SK-N-MC (cell line): ENCODE measurements around the gene NEURL4.
"Not testable (repeated sequence)": the region's sequence is repeated elsewhere in the genome, so short reads cannot be mapped to it uniquely, and the experiment has no call there.

ENCODE experiments used
- DNase-seq: peaks from one replicate; pipeline ENCODE4 v3.0.0-alpha.2; 2011; ENCODE audit warnings: low read depth, low spot score
- H3K27ac ChIP-seq: fragments of 200-600 bp; sonication (generic); 2 replicates; pipeline ENCODE4 v1.5.1; 2016; ENCODE audit warnings: mixed run types
- H3K36me3 ChIP-seq: fragments of 200-600 bp; sonication (generic); 2 replicates; pipeline ENCODE4 v1.6.1; 2017; ENCODE audit warnings: antibody characterized with exemption, low read length, mixed read lengths; ENCODE audit not compliant: insufficient read depth
- H3K4me3 ChIP-seq: fragments of 200-600 bp; sonication (generic); 2 replicates; pipeline ENCODE4 v1.5.1; 2016
- H3K9ac ChIP-seq: fragments of 200-600 bp; sonication (generic); 2 replicates; pipeline ENCODE4 v1.8.0; 2017; ENCODE audit warnings: mixed run types, mixed read lengths; ENCODE audit not compliant: insufficient read length
- H3K9me3 ChIP-seq: fragments of 200-600 bp; sonication (generic); 2 replicates; pipeline ENCODE4 v1.6.1; 2017; ENCODE audit warnings: low read depth, mild to moderate bottlenecking, antibody characterized with exemption, low read length, moderate library complexity, mixed read lengths
- EZH2 ChIP-seq: fragments of 200-600 bp; sonication (generic); IDR thresholded peaks from one replicate; pipeline ENCODE4 v1.6.1; 2017; ENCODE audit warnings: antibody characterized with exemption
- FOXP2 ChIP-seq: optimal IDR thresholded peaks from 2 replicates; pipeline ENCODE3; 2011; ENCODE audit warnings: mild to moderate bottlenecking, moderate library complexity; ENCODE audit not compliant: insufficient read depth; ENCODE audit errors: extremely low read length, control extremely low read depth
- POLR2AphosphoS5 ChIP-seq: IDR thresholded peaks from 2 replicates; pipeline ENCODE4 v1.6.1; 2012; ENCODE audit warnings: mild to moderate bottlenecking, low read depth, low read length, borderline replicate concordance

The NEURL4 gene

DNA sequence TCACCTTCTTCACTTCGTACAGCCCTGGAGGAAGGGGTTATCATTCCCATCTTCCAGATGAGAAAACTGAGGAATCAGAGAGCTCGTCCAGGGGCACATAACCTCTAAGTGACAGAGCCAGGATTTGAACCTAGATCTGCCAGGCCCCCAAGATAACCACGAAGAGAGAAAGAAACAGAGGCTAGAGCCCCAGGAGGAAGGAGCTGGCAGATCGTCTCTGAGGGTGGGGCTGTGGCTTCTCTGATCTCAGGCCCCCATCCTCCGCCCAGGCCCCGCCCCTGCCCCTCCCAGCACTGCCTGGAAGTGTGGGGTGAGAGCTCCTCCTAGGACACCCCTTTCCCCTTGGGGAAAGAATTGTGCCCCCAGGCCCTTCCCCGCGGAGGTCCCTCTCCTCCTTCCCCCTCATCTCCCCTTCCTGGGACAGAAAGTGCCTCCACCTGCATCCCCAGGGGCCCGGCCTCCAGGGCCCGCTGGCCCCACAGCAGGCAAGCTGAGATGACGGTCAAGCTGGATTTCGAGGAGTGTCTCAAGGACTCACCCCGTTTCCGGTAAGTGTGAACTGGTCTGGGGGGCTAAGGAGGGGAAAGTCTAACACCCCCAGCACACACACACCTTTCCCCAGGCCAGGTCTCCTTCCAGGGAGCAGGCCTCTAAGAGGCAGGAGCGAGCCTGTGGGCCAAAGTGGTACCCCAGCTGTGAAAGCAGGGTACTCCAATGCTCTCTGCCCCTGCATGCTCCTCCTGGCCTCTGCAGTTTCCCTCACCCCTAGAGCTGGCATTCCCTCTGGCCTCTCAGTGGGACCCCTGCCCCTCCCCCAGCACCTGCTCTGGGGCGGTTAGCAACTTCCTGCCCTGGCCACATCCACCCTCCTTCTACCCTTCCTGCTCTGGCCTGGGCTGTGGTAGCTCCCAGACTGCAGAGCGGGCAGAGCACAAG is 7.4 kb upstream of the NEURL4 start, which contains the start of gene ACAP1:
TSS of gene ACAP1 (plus strand) at position 290 of the 936 bp plus-strand sequence. CDS start at position 496, 206 bp downstream.
- no peak within 1 kb of the TSS for H3K9ac ChIP-seq
- no peak within 1 kb of the TSS for H3K4me3 ChIP-seq
- DNase-seq: no peak
- H3K9me3 ChIP-seq: no peaks in the 10 kb centered on the region
- TF ChIP-seq POLR2AphosphoS5 (no peak), EZH2 (no peak), FOXP2 (no peak)
- no peak within 1 kb of the TSS for H3K27ac ChIP-seq
- H3K36me3 ChIP-seq: no peaks in the 10 kb centered on the region

GRCh38 chr17:7335765-7336164 is 6.6 kb upstream of the NEURL4 start:
- H3K27ac ChIP-seq, H3K9ac ChIP-seq, H3K9me3 ChIP-seq, H3K36me3 ChIP-seq, DNase-seq, H3K4me3 ChIP-seq: not testable (repeated sequence)

DNA sequence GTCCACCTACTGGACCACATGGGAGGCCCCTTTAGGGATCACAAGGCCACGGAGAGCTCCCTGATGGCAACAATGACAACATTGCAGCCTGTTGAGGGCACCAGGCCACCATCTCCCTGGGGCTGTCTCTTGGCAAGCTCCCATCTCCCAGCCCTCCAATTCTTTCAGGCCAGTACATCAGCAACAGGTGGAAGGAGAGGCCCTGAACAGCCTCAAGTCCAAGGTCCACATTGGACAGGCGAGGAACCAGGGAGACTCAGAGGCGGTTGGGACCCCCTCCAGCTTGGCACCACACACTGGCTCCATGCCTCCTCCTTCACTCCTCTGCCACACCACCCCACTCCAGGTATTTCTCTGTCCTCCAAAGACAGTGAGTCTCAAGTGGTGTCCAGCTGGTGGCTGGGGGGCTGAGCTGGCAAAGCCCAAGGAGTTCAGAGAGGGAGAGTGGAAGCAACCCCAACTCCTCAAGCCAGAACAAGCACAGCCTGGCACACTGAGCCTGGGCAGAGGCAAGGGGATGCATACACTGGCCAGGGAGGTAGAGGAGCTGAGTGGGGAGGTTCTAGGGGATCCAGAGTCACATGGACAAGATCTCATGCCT is 5.9 kb upstream of the NEURL4 start:
- no peaks in the 10 kb centered on the region for H3K36me3 ChIP-seq
- no peaks in the 10 kb centered on the region for H3K9me3 ChIP-seq
- TF ChIP-seq EZH2: no peak
- TF ChIP-seq FOXP2: no peak
- TF ChIP-seq POLR2AphosphoS5: no peak
- H3K9ac ChIP-seq: no peak overlapping the region
- H3K27ac ChIP-seq: no peak overlapping the region
- DNase-seq: no peak
- H3K4me3 ChIP-seq: no peak overlapping the region

DNA sequence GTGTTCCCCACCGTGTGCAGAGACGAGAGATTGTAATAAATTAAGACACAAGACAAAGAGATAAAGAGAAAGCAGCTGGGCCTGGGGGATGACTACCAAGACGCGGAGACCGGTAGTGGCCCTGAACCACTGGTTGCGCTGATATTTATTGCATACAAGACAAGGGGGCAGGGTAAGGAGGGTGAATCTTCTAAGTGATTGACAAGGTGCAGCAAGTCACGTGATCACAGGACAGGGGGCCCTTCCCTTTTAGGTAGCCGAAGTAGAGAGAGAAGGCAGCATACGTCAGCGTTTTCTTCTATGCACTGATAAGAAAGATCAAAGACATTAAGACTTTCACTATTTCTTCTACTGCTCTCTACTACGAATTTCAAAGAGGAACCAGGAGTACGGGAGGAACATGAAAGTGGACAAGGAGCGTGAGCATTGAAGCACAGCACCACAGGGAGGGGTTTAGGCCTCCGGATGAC is 3.5 kb upstream of the NEURL4 start:
- not testable (repeated sequence) for H3K9ac ChIP-seq

DNA sequence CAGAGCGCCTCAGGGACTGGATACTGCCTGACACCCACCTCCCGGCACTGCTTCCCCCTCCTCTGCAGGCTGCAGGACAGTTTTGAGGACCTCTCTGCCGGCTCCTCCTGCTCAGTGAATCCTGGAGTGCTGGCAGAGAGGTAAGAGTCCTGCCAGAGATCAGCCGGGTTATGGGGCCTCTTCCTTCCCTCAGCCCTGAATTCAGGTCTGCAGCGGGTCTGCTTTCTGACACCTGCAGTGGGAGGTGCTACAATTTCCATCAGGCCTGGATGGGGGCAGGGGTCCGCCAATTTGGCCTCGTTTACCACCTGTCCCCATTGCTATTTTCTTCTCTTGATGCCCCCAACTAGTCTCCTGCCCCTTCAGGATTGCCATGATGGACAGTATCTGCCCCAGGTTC is 3.0 kb upstream of the NEURL4 start:
- no peak for DNase-seq
- TF ChIP-seq POLR2AphosphoS5 (no peak), FOXP2 (no peak), EZH2 (no peak)
- no peak overlapping the region for H3K27ac ChIP-seq
- no peak overlapping the region for H3K9ac ChIP-seq
- H3K4me3 ChIP-seq: no peak overlapping the region
- H3K36me3 ChIP-seq: no peaks in the 10 kb centered on the region
- H3K9me3 ChIP-seq: no peaks in the 10 kb centered on the region

More for the DNA sequence above, 3.5 kb upstream of the NEURL4 start:
- DNase-seq, H3K9me3 ChIP-seq, H3K4me3 ChIP-seq, H3K27ac ChIP-seq, H3K36me3 ChIP-seq: not testable (repeated sequence)

DNA sequence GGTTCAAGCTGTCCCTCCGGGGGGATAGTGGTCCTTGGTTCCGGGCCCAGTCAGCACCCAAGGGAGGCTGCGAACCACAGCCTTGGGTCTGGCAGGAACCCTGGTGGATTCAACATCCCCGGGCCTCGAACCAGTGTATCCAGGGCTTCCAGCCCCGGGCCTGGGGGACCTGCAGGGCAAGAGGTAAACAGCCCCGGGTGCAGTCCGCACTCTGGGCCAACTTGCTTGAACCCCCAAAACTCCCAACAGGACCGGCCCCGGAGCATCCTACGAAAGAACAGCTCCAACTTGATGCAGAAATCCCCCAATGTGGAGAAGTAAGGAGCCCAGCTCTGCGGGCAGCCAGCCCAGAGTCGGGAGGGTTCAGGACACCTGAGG is 1.5 kb upstream of the NEURL4 start:
- TF ChIP-seq POLR2AphosphoS5 (no peak), EZH2 (no peak), FOXP2 (no peak)
- Histone ChIP-seq H3K9ac (peak overlapping the region; percentile 54), H3K27ac (peak overlapping the region; percentile 69), H3K9me3 (no peaks in the 10 kb centered on the region), H3K4me3 (peak overlapping the region; percentile 87), H3K36me3 (peaks cover 4% of the 10 kb centered on the region; the same call in 1 of the 2 replicates)
- DNase-seq: no peak

GRCh38 chr17:7329997-7330637 is 982 bp upstream of the NEURL4 start:
- TF ChIP-seq EZH2 (no peak), FOXP2 (no peak), POLR2AphosphoS5 (no peak)
- H3K9ac ChIP-seq: peak overlapping the region; percentile 82
- DNase-seq: no peak

DNA sequence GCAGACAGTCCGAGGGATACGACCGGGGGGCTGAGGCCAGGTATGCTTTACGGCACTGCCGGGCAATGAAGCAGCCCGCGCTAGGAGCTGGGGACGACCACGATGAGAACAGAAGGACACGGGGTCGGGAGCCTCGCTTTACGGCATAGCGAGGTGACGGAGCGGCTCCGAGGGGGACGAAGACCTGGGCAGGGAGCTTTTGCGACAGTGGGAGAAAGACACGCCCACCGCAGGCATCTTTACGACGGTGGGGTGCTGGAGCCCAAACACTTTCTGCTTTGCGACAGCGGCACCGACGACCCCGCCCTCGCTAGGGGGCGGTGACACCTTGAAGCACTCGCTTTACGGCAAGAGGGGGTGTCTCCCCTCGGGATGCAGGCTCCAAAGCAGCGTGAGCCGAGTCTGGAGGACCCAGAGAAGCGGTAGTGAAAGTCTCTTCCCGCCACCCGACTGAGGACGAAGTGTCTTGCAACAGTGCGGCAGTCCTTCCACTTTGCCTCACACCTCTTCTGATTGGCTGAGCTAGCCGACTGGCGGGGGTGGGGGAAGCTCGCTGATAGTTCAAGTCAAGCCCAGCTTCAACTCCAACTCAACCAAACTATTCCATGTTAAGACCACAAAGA is 350 bp upstream of the NEURL4 start:
- peak overlapping the region; percentile 90 for H3K27ac ChIP-seq
- H3K9me3 ChIP-seq: no peaks in the 10 kb centered on the region
- TF ChIP-seq POLR2AphosphoS5 (peak; percentile 80), EZH2 (no peak), FOXP2 (no peak)
- H3K4me3 ChIP-seq: peak overlapping the region; percentile 87
- DNase-seq: peak; percentile 89
- H3K9ac ChIP-seq: peak overlapping the region; percentile 82
- H3K36me3 ChIP-seq: peaks cover 8% of the 10 kb centered on the region; the same call in 1 of the 2 replicates

More at GRCh38 chr17:7329997-7330637, 982 bp upstream of the NEURL4 start:
- no peaks in the 10 kb centered on the region for H3K9me3 ChIP-seq
- H3K36me3 ChIP-seq: peaks cover 4% of the 10 kb centered on the region; the same call in 1 of the 2 replicates
- peak overlapping the region; percentile 87 for H3K4me3 ChIP-seq
- H3K27ac ChIP-seq: peak overlapping the region; percentile 90
